ENCODE results near the gene ADSL. TPM values are rescaled to one million over a fixed set of nuclear protein-coding genes. Genes with fewer than 3 reads are reported as not detected.
A peak's percentile ranks its signal among the peaks of the same experiment; 100 is the strongest.

Gene ADSL
- polyA plus RNA-seq, 12 donors, result 90.8 to 234 (median 197) TPM; not detected in 1

DNA sequence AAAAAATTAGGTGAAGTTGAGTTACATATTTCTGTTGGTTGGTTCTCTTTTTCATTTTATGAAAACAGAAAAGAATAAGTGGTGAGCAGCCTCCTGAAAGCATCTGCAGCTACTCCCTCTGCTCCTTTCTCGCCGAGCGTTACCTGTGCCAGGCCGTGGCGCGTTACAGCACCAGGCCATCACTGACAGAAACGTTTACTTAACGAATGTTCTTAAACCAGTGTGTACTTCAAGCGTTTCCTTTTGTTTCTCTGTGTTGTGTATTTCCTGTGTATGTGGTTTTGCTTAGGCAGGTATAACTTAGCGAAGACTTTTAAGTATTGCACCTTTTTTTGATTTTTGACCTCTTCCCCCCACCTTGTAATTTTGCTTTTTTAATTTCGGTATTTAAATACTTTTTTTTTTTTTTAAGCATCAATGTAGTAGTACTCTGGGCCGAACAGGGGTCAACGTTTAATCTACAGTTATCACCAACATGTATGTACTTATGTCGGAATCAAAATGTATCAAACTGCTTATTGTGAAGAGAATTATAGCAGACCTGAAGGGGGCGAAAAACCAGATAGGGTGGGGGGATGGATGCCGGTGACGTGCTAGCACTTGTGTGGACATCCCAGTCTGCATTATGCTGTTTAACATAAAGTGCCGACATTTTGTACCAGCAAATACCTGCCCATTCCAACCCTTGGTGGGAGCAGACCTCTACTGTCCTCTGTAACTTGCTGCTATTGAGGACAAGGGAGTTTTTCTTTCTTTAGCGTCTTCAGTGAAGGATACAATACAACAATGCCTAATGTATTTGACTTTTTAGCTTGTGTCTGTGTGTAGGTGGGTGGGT, 21.6 kb upstream of the ADSL start:
- no peak for DNase-seq

- DNase-seq, result no peak
These were observed 21.0 kb upstream of the ADSL start for GRCh38 chr22:40325315-40325714.

GRCh38 chr22:40326905-40327735, 19.2 kb upstream of the ADSL start:
- no peak for DNase-seq

DNA sequence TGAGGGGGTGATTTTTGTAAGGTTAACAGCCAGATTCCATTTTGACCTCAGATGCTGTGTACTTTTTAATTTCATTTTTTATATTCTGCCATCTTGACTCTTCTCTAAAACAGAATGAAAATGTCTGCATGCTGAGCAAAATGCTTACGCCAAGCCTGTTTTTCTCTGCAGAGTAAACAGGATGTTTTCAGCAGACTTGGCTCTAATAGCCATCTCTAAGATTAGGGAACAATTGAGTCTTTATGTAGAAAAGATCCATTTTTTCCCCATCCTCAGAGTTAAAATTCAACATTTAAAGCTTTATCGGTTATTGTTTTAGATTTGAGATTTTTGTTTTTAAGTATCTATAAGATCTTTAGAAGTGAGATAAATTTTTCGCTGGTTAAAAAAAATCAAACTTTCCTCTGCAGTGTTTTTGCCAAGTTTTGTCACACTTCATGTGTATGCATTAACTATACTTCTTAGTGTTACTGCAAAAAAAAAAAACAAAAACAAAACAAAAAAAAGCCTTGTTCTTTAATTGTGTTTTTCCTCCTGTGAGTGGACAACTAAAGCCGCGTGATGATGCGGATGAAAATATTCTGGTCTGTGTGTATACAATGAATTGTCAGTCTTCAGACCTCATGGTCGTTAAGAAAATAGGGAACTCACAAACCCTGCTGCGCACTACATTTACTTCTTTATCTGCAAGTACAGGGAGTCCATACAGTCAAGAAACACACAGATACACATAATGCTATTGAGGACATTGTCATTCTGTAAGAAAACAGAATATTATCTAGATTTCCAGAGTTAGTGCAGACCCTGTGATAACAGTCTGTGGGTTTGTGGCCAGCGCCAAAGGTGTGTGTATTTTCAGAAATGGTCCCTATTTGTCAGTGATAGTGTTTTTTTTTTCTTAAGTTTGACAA, 17.5 kb upstream of the ADSL start:
- DNase-seq, result no peak

GRCh38 chr22:40329466-40329865, 16.8 kb upstream of the ADSL start:
- DNase-seq, result no peak

DNA sequence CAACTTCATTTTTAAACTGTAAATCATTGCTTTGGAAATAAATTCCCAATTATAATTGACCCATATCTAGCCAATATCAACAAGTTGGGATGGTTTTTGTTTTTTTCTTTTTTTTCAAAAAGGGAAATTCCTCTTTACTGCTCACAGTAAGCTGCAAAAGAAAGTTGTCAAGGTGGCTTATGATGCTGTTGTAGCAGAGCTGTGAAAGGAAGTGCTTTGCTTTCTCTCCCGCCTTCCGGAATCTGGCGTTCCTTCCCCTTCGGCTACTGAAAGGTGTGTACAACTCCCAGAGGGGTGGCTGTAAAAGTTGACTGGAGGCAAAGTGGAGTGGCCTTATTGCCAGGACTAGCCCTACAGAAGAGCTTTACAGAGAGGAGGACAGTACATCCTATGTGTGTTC, 16.2 kb upstream of the ADSL start:
- no peak for DNase-seq

DNA sequence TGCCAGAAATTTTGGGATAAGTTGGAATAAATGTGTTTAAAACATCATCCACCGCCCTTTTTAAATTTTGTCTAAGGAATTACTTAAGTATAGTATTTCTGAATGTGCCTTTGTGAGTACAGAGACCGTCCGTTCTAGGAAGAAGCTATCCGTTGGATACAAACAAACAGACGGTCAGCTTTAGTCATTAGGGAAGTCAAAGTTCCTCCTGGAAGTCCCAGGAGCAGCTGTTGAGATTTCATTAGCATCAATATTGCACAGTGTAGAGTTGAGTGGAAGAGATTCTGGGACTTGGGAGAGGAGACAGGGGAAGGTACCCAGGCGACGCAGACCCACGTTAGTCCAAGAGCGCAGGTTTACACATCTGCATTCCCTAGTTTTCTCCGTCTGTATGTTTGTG, 15.7 kb upstream of the ADSL start:
- DNase-seq, result no peak

GRCh38 chr22:40331706-40332105, 14.6 kb upstream of the ADSL start:
- no peak for DNase-seq

DNA sequence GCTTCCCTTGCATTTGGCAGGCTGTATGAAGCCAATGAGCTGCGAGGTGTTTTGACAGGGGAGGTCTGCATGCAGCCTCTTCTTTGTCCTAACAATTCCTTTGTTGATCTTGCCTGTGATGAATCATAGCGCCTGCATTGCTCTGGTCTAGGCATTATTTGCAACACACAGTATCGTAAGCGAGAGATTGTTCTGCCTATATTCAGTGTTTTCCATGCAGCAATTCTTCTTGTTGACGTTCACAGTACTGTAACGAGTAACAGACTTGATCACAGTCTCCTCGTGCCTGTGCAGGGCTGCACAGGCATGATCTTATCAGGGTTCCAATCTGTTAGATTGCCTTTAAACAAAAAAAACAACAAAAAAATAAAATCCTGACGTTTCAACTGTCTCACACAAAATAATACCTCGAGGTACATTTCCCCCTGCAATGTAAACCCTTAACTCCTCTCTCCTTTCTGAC, 13.9 kb upstream of the ADSL start:
- DNase-seq, result no peak

GRCh38 chr22:40334060-40334459, 12.2 kb upstream of the ADSL start:
- DNase-seq, result no peak

GRCh38 chr22:40334899-40335298, 11.4 kb upstream of the ADSL start:
- DNase-seq, result no peak

- DNase-seq, result no peak
These were observed 10.9 kb upstream of the ADSL start for GRCh38 chr22:40335358-40335757.

DNA sequence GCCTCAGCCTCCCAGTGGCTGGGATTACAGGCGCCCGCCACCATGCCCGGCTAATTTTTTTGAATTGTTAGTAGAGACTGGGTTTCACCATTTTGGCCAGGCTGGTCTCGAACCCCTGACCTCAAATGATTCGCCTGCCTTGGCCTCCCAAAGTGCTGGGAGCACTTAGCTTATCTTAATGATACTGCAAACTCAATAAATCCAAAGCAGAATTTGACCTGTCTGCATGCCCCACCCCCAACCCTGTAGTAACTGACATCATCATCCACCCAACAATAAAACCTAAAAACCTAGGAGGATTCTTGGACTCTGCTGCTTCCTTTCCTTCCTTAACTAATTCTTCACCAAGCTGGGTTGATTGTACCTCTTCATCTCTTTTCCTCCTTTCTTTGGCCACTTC, 6.3 kb upstream of the ADSL start:
- no peak for DNase-seq

DNA sequence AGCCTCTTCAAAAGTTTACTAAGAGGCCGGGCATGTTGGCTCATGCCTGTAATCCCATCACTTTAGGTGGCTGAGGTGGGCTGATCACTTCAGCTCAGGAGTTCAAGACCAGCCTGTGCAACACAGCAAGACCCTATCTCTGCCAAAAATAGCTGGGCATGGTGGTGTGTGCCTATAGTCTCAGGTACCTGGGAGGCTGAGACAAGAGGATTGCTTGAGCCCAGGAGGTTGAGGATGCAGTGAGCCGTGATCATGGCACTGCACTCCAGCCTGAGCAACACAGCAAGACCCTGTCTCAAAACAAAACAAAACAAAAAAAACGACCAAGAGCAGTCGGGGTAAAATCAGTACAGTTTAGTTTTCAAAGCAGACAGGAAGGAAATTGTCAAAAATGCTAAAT, 4.7 kb upstream of the ADSL start:
- DNase-seq, result no peak

DNA sequence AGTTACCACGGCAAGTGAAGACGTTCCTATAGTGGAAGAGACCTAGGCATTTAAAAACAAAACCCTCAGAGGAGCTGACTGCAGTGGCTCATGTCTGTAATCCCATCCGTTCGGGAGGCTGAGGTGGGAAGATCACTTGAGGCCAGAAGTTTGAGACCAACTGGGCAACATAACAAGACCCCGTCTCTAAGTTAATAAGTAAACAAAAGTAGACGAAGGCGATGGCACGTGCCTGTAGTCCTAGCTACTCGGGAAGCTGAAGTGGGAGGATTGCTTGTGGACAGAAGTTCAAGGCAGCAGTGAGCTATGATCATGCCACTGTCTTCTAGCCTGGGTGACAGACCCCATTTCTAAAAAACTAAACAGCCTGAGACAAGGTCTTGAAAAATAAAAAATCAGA, 3.8 kb upstream of the ADSL start:
- no peak for DNase-seq

- DNase-seq, result no peak
These were observed 1.0 kb upstream of the ADSL start for GRCh38 chr22:40345271-40345670.

DNA sequence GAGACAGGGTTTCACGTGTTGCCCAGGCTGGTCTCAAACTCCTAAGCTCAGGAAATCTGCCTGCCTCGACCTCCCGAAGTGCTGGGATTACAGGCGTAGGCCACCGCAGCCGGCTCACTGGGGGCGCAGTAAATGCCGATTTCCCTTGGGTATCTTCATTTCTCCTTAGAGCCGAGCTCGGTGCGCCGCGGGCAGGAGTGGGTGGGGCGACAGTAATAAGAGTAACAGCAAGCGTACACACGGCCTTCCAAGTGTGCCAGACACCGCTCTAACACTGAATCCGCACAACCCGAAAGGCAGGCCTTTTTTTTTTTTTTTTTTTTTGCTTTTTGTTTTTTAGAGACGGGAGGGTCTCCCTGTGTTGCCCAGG, 500 bp upstream of the ADSL start:
- DNase-seq, result peak; percentile 38

- no peak for DNase-seq
These were observed 1.0 kb downstream of the ADSL start for GRCh38 chr22:40347300-40347699.

GRCh38 chr22:40348025-40348658, 1.8 kb downstream of the ADSL start:
- peak; percentile 60 for DNase-seq

GRCh38 chr22:40352763-40353162, 6.5 kb downstream of the ADSL start:
- no peak for DNase-seq

GRCh38 chr22:40361100-40361499, 14.8 kb downstream of the ADSL start:
- no peak for DNase-seq

GRCh38 chr22:40363059-40363458, 16.8 kb downstream of the ADSL start:
- no peak for DNase-seq
